ENCODE data around the gene OR52B2. TPM values are rescaled to one million over a fixed set of nuclear protein-coding genes. Genes with fewer than 3 reads are reported as not detected.

OR52B2 gene
- total RNA-seq, 6 experiments from 2014 or later = 0.20 TPM; not detected in 5

- 50% methylated on average over 4 of the region's 4 CpGs for WGBS (ENCODE audit: insufficient coverage, low coverage, low lambda C conversion rate, missing lambda C conversion rate)
- intact Hi-C loops (cut with DNase I) = no loop called here
- no peaks in the 10 kb centered on the region for H3K4me1 ChIP-seq
Observed at GRCh38 chr11:6127881-6128280, 42.2 kb downstream of the OR52B2 start.

GRCh38 chr11:6124245-6124644, 45.9 kb downstream of the OR52B2 start:
- DNase-seq (no peak), ATAC-seq (peak in 1 of 4 donors; percentile 21)
- TF ChIP-seq CTCF (IDR thresholded peaks at IDR 0.05) (no peak), POLR2A (IDR thresholded peaks at IDR 0.05) (no peak)
- H3K36me3 ChIP-seq = no peaks in the 10 kb centered on the region
- no peaks in the 10 kb centered on the region for H3K4me1 ChIP-seq
- no peaks in the 10 kb centered on the region for H3K27me3 ChIP-seq
- H3K9me3 ChIP-seq = no peaks in the 10 kb centered on the region
- no peak overlapping the region for H3K4me3 ChIP-seq
- H3K27ac ChIP-seq = no peak overlapping the region
- intact Hi-C loops (cut with DNase I) = no loop called here
- 38% methylated on average over 3 of the region's 3 CpGs for WGBS (ENCODE audit: insufficient coverage, low coverage, low lambda C conversion rate, missing lambda C conversion rate)

More at GRCh38 chr11:6127881-6128280, 42.2 kb downstream of the OR52B2 start:
- H3K27me3 ChIP-seq = no peaks in the 10 kb centered on the region
- no peaks in the 10 kb centered on the region for H3K9me3 ChIP-seq
- no peak overlapping the region for H3K27ac ChIP-seq
- no peak for DNase-seq
- no peaks in the 10 kb centered on the region for H3K36me3 ChIP-seq
- TF ChIP-seq POLR2A (IDR thresholded peaks at IDR 0.05) = no peak
- no peak for TF ChIP-seq CTCF (IDR thresholded peaks at IDR 0.05)
- no peak overlapping the region for H3K4me3 ChIP-seq
- ATAC-seq = no peak

Other genes with a start within 250 kb of the OR52B2 start
- gene OR56A3, start 228.1 kb downstream of the OR52B2 start, total RNA-seq = not detected
- gene OR56A5, start 201.8 kb downstream of the OR52B2 start, total RNA-seq = not detected
- not detected for gene OR52L1, start 183.3 kb downstream of the OR52B2 start, total RNA-seq
- gene OR56A4, start 163.4 kb downstream of the OR52B2 start, total RNA-seq = under 1 TPM in 1 of 6 experiments, not detected in 5; 0.04 TPM
- not detected for gene OR56A1, start 139.6 kb downstream of the OR52B2 start, total RNA-seq
- gene OR56B4, start 62.6 kb downstream of the OR52B2 start, total RNA-seq = not detected
- not detected for gene OR52W1, start 28.9 kb upstream of the OR52B2 start, total RNA-seq
- not detected for gene C11orf42, start 35.2 kb upstream of the OR52B2 start, total RNA-seq
- 10 to 100 TPM; 20.3 to 37.5 (median 27.8) TPM for gene FHIP1B, start 64.3 kb upstream of the OR52B2 start, total RNA-seq
- gene CNGA4, start 68.8 kb upstream of the OR52B2 start, total RNA-seq = under 1 TPM in 1 of 6 experiments, not detected in 5; 0.25 TPM
- gene CCKBR, start 89.5 kb upstream of the OR52B2 start, total RNA-seq = not detected
- 10 to 100 TPM in 1 of 6 experiments, 1 to 10 TPM in 5; 2.6 to 11.2 (median 4.1) TPM for gene CAVIN3, start 150.2 kb upstream of the OR52B2 start, total RNA-seq
- 10 to 100 TPM; 45.3 to 77.9 (median 57.3) TPM for gene SMPD1, start 220.1 kb upstream of the OR52B2 start, total RNA-seq
- 1 to 10 TPM; 3.3 to 5.6 (median 3.8) TPM for gene APBB1, start 248.8 kb upstream of the OR52B2 start, total RNA-seq